Measurements from ENCODE around the gene IFIH1.

DNA sequence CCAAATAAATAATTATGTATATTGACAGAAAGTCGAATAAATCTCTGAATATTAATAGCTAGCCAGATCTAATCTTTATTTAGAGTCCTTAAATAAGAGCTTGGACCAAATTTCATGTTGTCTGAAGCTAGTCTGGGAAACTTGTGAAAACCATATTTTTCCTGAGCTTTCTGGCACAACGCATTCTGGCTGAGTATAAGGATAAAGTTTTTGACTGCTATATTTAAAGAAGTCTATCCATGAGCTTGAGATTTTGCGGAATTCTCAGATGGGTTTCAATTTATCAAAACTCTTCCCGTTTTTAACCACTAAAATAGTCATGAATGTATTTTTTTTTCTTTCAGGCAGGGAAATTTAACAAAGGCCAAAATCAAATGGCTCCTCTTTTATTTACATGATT is 99.1 kb downstream of the IFIH1 start:
- no peak for TF ChIP-seq POLR2A (IDR thresholded peaks at IDR 0.05)
- TF ChIP-seq, protein P1, sequence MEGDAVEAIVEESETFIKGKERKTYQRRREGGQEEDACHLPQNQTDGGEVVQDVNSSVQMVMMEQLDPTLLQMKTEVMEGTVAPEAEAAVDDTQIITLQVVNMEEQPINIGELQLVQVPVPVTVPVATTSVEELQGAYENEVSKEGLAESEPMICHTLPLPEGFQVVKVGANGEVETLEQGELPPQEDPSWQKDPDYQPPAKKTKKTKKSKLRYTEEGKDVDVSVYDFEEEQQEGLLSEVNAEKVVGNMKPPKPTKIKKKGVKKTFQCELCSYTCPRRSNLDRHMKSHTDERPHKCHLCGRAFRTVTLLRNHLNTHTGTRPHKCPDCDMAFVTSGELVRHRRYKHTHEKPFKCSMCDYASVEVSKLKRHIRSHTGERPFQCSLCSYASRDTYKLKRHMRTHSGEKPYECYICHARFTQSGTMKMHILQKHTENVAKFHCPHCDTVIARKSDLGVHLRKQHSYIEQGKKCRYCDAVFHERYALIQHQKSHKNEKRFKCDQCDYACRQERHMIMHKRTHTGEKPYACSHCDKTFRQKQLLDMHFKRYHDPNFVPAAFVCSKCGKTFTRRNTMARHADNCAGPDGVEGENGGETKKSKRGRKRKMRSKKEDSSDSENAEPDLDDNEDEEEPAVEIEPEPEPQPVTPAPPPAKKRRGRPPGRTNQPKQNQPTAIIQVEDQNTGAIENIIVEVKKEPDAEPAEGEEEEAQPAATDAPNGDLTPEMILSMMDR (IDR thresholded peaks at IDR 0.05) = no peak
